ENCODE measurements around the gene TMEM59.
"Not testable (repeated sequence)": the region's sequence is repeated elsewhere in the genome, so short reads cannot be mapped to it uniquely, and the experiment has no call there.

The TMEM59 gene

GRCh38 chr1:53999920-54000319 is 53.1 kb downstream of the TMEM59 start:
- no peak overlapping the region for H3K4me3 ChIP-seq (ENCODE audit: low read depth, low read length)
- no peak for DNase-seq (ENCODE audit: low read depth, low spot score)
- in situ Hi-C loops (cut with HindIII; ENCODE audit: low sequenced_read_pairs): no loop called here
- no peak for TF ChIP-seq CTCF (IDR thresholded peaks at IDR 0.05; ENCODE audit: low read depth, low read length)

- H3K4me3 ChIP-seq (ENCODE audit: low read depth, low read length): no peak overlapping the region
- no peak for TF ChIP-seq CTCF (IDR thresholded peaks at IDR 0.05; ENCODE audit: low read depth, low read length)
- DNase-seq (ENCODE audit: low read depth, low spot score): no peak
- in situ Hi-C loops (cut with HindIII; ENCODE audit: low sequenced_read_pairs): no loop called here
Measured at GRCh38 chr1:53998223-53998622, 54.8 kb downstream of the TMEM59 start.

- no peak overlapping the region for H3K4me3 ChIP-seq (ENCODE audit: low read depth, low read length)
- no peak for TF ChIP-seq CTCF (IDR thresholded peaks at IDR 0.05; ENCODE audit: low read depth, low read length)
- in situ Hi-C loops (cut with HindIII; ENCODE audit: low sequenced_read_pairs): no loop called here
- no peak for DNase-seq (ENCODE audit: low read depth, low spot score)
Measured at GRCh38 chr1:53995683-53996082, 57.3 kb downstream of the TMEM59 start.

- in situ Hi-C loops (cut with HindIII; ENCODE audit: low sequenced_read_pairs); DNase-seq (ENCODE audit: low read depth, low spot score); H3K4me3 ChIP-seq (ENCODE audit: low read depth, low read length): not testable (repeated sequence)
Measured at GRCh38 chr1:53994516-53994915, 58.5 kb downstream of the TMEM59 start.

- TF ChIP-seq CTCF (IDR thresholded peaks at IDR 0.05; ENCODE audit: low read depth, low read length): no peak
Measured at GRCh38 chr1:53992085-53992874, 60.7 kb downstream of the TMEM59 start.

GRCh38 chr1:53987880-53988279 is 65.1 kb downstream of the TMEM59 start:
- no peak for DNase-seq (ENCODE audit: low read depth, low spot score)
- in situ Hi-C loops (cut with HindIII; ENCODE audit: low sequenced_read_pairs): no loop called here
- no peak for TF ChIP-seq CTCF (IDR thresholded peaks at IDR 0.05; ENCODE audit: low read depth, low read length)
- H3K4me3 ChIP-seq (ENCODE audit: low read depth, low read length): no peak overlapping the region

More at GRCh38 chr1:53992085-53992874, 60.7 kb downstream of the TMEM59 start:
- in situ Hi-C loops (cut with HindIII; ENCODE audit: low sequenced_read_pairs): no loop called here
- no peak for DNase-seq (ENCODE audit: low read depth, low spot score)
- H3K4me3 ChIP-seq (ENCODE audit: low read depth, low read length): no peak overlapping the region

GRCh38 chr1:53986458-53986857 is 66.5 kb downstream of the TMEM59 start:
- TF ChIP-seq CTCF (IDR thresholded peaks at IDR 0.05; ENCODE audit: low read depth, low read length): no peak

More at GRCh38 chr1:53986458-53986857, 66.5 kb downstream of the TMEM59 start:
- in situ Hi-C loops (cut with HindIII; ENCODE audit: low sequenced_read_pairs): no loop called here
- H3K4me3 ChIP-seq (ENCODE audit: low read depth, low read length): no peak overlapping the region
- no peak for DNase-seq (ENCODE audit: low read depth, low spot score)

Data from astrocyte of the spinal cord (primary cell).